GM23338 (cell line): ENCODE data around the gene OOSP3. TPM values are rescaled to one million over a fixed set of nuclear protein-coding genes. Genes with fewer than 3 reads are reported as not detected.

ENCODE experiments used
- ATAC-seq: fragments of 200-7000 bp; cut with Tn5 transposase; 3 replicates; pipeline ENCODE4 v1.9.1; 2020
- DNase-seq: peaks from one replicate; pipeline ENCODE4 v3.0.0-alpha.2; 2015; ENCODE audit warnings: low spot score
- H2AFZ ChIP-seq: fragments of 200-600 bp; sonication (generic); 2 replicates; pipeline ENCODE4 v1.8.0; 2016; ENCODE audit warnings: antibody characterized with exemption, mild to moderate bottlenecking, moderate library complexity
- H3F3A ChIP-seq: fragments of 200-600 bp; sonication (generic); replicated peaks from 2 replicates; pipeline ENCODE4 v1.8.0; 2017; ENCODE audit warnings: antibody characterized with exemption, mixed run types, low read depth
- H3K27ac ChIP-seq: fragments of 200-600 bp; sonication (generic); 2 replicates; pipeline ENCODE4 v1.6.1; 2016; ENCODE audit warnings: low read depth
- H3K27me3 ChIP-seq: fragments of 200-600 bp; sonication (generic); 2 replicates; pipeline ENCODE4 v1.8.0; 2016; ENCODE audit warnings: mild to moderate bottlenecking, mixed run types, moderate library complexity; ENCODE audit not compliant: insufficient read depth
- H3K36me3 ChIP-seq: fragments of 200-600 bp; sonication (generic); 2 replicates; pipeline ENCODE4 v1.8.0; 2016; ENCODE audit warnings: mild to moderate bottlenecking; ENCODE audit not compliant: insufficient read depth
- H3K4me1 ChIP-seq: fragments of 200-600 bp; sonication (generic); 2 replicates; pipeline ENCODE4 v1.8.0; 2016; ENCODE audit warnings: mild to moderate bottlenecking, moderate library complexity; ENCODE audit not compliant: insufficient read depth
- H3K4me2 ChIP-seq: fragments of 200-600 bp; sonication (generic); 2 replicates; pipeline ENCODE4 v1.7.1; 2017; ENCODE audit warnings: mixed run types
- H3K4me3 ChIP-seq: fragments of 200-600 bp; sonication (generic); 2 replicates; pipeline ENCODE4 v1.6.1; 2016; ENCODE audit warnings: mixed run types
- H3K79me2 ChIP-seq: fragments of 200-600 bp; sonication (generic); replicated peaks from 2 replicates; pipeline ENCODE4 v1.8.0; 2017; ENCODE audit warnings: mild to moderate bottlenecking; ENCODE audit not compliant: insufficient read depth
- H3K9me2 ChIP-seq: fragments of 200-600 bp; sonication (generic); 2 replicates; pipeline ENCODE4 v1.8.0; 2017; ENCODE audit not compliant: insufficient read depth
- H4K20me1 ChIP-seq: fragments of 200-600 bp; sonication (generic); replicated peaks from 2 replicates; pipeline ENCODE4 v1.8.0; 2017; ENCODE audit warnings: mild to moderate bottlenecking; ENCODE audit not compliant: insufficient read depth
- H3K27ac Mint-ChIP-seq: 2 replicates; pipeline ENCODE4 v1.8.0; 2020; ENCODE audit warnings: inconsistent platforms, mild to moderate bottlenecking, moderate library complexity, mixed read lengths
- H3K27me3 Mint-ChIP-seq: 3 replicates; pipeline ENCODE4 v1.8.0; 2022; ENCODE audit warnings: low read depth, mild to moderate bottlenecking, moderate library complexity, mixed read lengths, inconsistent platforms; ENCODE audit not compliant: insufficient read depth, poor library complexity
- H3K36me3 Mint-ChIP-seq: 3 replicates; pipeline ENCODE4 v1.8.0; 2021; ENCODE audit warnings: low read depth, mild to moderate bottlenecking, inconsistent platforms, moderate library complexity, mixed read lengths
- H3K4me1 Mint-ChIP-seq: 3 replicates; pipeline ENCODE4 v1.8.0; 2020; ENCODE audit warnings: mild to moderate bottlenecking, inconsistent platforms, mixed read lengths
- H3K4me3 Mint-ChIP-seq: 3 replicates; pipeline ENCODE4 v1.8.0; 2021; ENCODE audit warnings: moderate library complexity, mild to moderate bottlenecking, inconsistent platforms, mixed read lengths
- H3K9me3 Mint-ChIP-seq: 3 replicates; pipeline ENCODE4 v1.8.0; 2020; ENCODE audit warnings: moderate library complexity, mild to moderate bottlenecking, inconsistent platforms, mixed read lengths
- NANOG ChIP-seq: IDR thresholded peaks from 2 replicates; pipeline ENCODE4 v1.6.1; 2016; ENCODE audit warnings: antibody characterized with exemption, borderline replicate concordance
- REST ChIP-seq: IDR thresholded peaks from one replicate; pipeline ENCODE4 v1.6.1; 2018; ENCODE audit warnings: antibody characterized with exemption; ENCODE audit not compliant: unreplicated experiment
- ZNF114 ChIP-seq: fragments of 250-450 bp; sonication (Bioruptor Pico); IDR thresholded peaks from 2 replicates; pipeline ENCODE4 v1.5.0; 2020; ENCODE audit warnings: mild to moderate bottlenecking, moderate library complexity
- ZNF331 ChIP-seq: fragments of 250-450 bp; sonication (Bioruptor Pico); IDR thresholded peaks from 2 replicates; pipeline ENCODE4 v1.5.0; 2020; ENCODE audit warnings: low read depth, mild to moderate bottlenecking, moderate library complexity
- ZNF462 ChIP-seq: fragments of 250-450 bp; sonication (Bioruptor Pico); IDR thresholded peaks from 2 replicates; pipeline ENCODE4 v1.5.0; 2020; ENCODE audit warnings: mild to moderate bottlenecking, moderate library complexity
- polyA plus RNA-seq: library from polyadenylated mRNA; unstranded; fragments of >200 nt; fragmentation: Nextera tagmentation; extraction: Ambion mirVana; gene quantifications from 2 replicates; pipeline ENCODE4 v1.2.1, GENCODE V29; 2016
- total RNA-seq: library from RNA; depleted of rRNA; stranded (reverse); fragments of >200 nt; shearing (Covaris generic); gene quantifications from 2 replicates; pipeline ENCODE4 v1.2.3, GENCODE V29; 2014

OOSP3 gene
- total and polyA plus RNA-seq, 2 experiments from 2014 or later = not detected

DNA sequence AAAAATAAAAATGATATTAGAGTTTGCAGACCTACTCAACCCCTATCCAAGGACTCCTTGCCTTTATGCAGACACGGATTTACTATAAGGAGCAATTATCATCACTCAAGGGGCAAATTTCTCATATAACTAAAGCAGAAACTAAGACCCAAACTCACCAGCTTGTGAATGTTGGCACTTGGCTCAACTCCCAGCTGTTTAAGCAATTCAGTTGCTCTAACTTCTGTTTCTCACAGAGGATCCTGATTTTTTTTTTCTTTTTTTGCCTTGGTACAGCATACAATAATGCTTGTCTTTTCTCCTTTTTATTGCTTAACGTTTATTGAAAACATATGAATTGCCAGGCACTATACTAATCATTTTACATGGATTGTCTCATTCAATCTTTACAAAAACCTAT, 23.7 kb upstream of the OOSP3 start:
- Histone ChIP-seq H3K4me2 (no peak overlapping the region), H3K27me3 (no peaks in the 10 kb centered on the region), H4K20me1 (no peaks in the 10 kb centered on the region), H3K4me1 (peaks cover 9% of the 10 kb centered on the region; the same call in 1 of the 2 replicates), H3K4me3 (no peak overlapping the region), H3K36me3 (no peaks in the 10 kb centered on the region), H3F3A (no peaks in the 10 kb centered on the region), H2AFZ (no peak overlapping the region), H3K79me2 (no peaks in the 10 kb centered on the region), H3K9me2 (0 out of 2 replicates have a peak, but pooled peaks cover 7% of the 10 kb centered on the region), H3K27ac (no peak overlapping the region)
- TF ChIP-seq NANOG (no peak), REST (no peak), ZNF331 (no peak), ZNF114 (CRISPR knock-in tag) (no peak), ZNF462 (CRISPR knock-in tag) (no peak)
- ATAC-seq = no peak
- no peaks in the 10 kb centered on the region for H3K27me3 Mint-ChIP-seq
- no peak overlapping the region for H3K4me3 Mint-ChIP-seq
- no peaks in the 10 kb centered on the region for H3K9me3 Mint-ChIP-seq
- H3K4me1 Mint-ChIP-seq = peaks cover 12% of the 10 kb centered on the region
- H3K36me3 Mint-ChIP-seq = no peaks in the 10 kb centered on the region
- DNase-seq = no peak
- no peak overlapping the region for H3K27ac Mint-ChIP-seq
